Upper lobe of left lung (tissue), 4 donors: ENCODE data around the gene PARN.

Source experiments
- CTCF ChIP-seq, 6 experiments: fragments of 450-650 bp in 4 of 6; fragments of 200-600 bp in 2 of 6; sonication (generic) in 2 of 6; IDR thresholded peaks; one replicate each; pipeline ENCODE4 v1.5.1; 2016 to 2019; ENCODE audit warnings: antibody characterized with exemption in 6 of 6
- EP300 ChIP-seq, 4 donors: sonication (generic); formaldehyde crosslinking; IDR thresholded peaks; one replicate each; pipeline ENCODE4 v1.5.1; 2017; ENCODE audit warnings: antibody characterized with exemption in 4 of 4, control low read depth in 2 of 4
- POLR2A ChIP-seq, 4 donors: fragments of 450-650 bp; IDR thresholded peaks; one replicate each; pipeline ENCODE4 v1.5.1; 2016 to 2017; ENCODE audit warnings: antibody characterized with exemption in 4 of 4, mild to moderate bottlenecking in 2 of 4
- POLR2AphosphoS5 ChIP-seq, 2 donors: sonication (generic); formaldehyde crosslinking; IDR thresholded peaks; one replicate each; pipeline ENCODE4 v1.5.1; 2017; ENCODE audit warnings: antibody characterized with exemption in 2 of 2

- no peak for TF ChIP-seq CTCF (IDR thresholded peaks at IDR 0.05)
- TF ChIP-seq POLR2A (IDR thresholded peaks at IDR 0.05), result no peak
- TF ChIP-seq POLR2AphosphoS5 (IDR thresholded peaks at IDR 0.05), result no peak
- TF ChIP-seq EP300 (IDR thresholded peaks at IDR 0.05), result no peak
Measured at GRCh38 chr16:14405611-14406537, 224.2 kb downstream of the PARN start.
